Esophagus squamous epithelium (tissue), 4 donors: ENCODE data around the gene RALGPS1.

Experiments used
- CTCF ChIP-seq, 6 experiments: fragments of 450-650 bp in 4 of 6; fragments of 200-600 bp in 2 of 6; sonication (generic) in 2 of 6; IDR thresholded peaks; one replicate each; pipeline ENCODE4 v1.5.1; 2016 to 2019; ENCODE audit warnings: antibody characterized with exemption in 6 of 6, mild to moderate bottlenecking in 4 of 6, moderate library complexity in 4 of 6
- POLR2A ChIP-seq, 4 donors: fragments of 450-650 bp; IDR thresholded peaks; one replicate each; pipeline ENCODE4 v1.6.1; 2017; ENCODE audit warnings: antibody characterized with exemption in 4 of 4, mild to moderate bottlenecking in 4 of 4, moderate library complexity in 3 of 4

GRCh38 chr9:127192744-127193143, 278.2 kb downstream of the RALGPS1 start:
- no peak for TF ChIP-seq CTCF (IDR thresholded peaks at IDR 0.05)
- TF ChIP-seq POLR2A (IDR thresholded peaks at IDR 0.05), result no peak
